Calu3 (cell line): Measurements from ENCODE around the gene PIEZO2. TPM values are rescaled to one million over a fixed set of nuclear protein-coding genes. Genes with fewer than 3 reads are reported as not detected.

Source experiments
- BruUV-seq: library from RNA; stranded (reverse); fragments of 400-500 nt; replicated peaks from 2 replicates; lab custom pipeline; 2021; lab: Mats Ljungman, UMichigan
- CTCF ChIA-PET: fragments of 300-600 bp; sonication (Branson Sonifier 250); formaldehyde crosslinking; loops from one replicate; lab custom pipeline; 2022; ENCODE audit warnings: antibody characterized with exemption; lab: Charles Lee
- DNase-seq: peaks from one replicate; pipeline ENCODE4 v3.0.0; 2022
- H3K27ac Mint-ChIP-seq: one replicate; pipeline ENCODE4 v1.8.0; 2022; ENCODE audit warnings: mixed read lengths; ENCODE audit not compliant: unreplicated experiment
- H3K27me3 Mint-ChIP-seq: one replicate; pipeline ENCODE4 v1.8.0; 2022; ENCODE audit warnings: mixed read lengths; ENCODE audit not compliant: unreplicated experiment
- H3K36me3 Mint-ChIP-seq: one replicate; pipeline ENCODE4 v1.8.0; 2022; ENCODE audit warnings: mild to moderate bottlenecking, moderate library complexity, mixed read lengths; ENCODE audit not compliant: insufficient read depth, unreplicated experiment
- H3K4me1 Mint-ChIP-seq: one replicate; pipeline ENCODE4 v1.8.0; 2022; ENCODE audit warnings: mild to moderate bottlenecking, low read depth, mixed read lengths; ENCODE audit not compliant: unreplicated experiment
- H3K4me3 Mint-ChIP-seq: one replicate; pipeline ENCODE4 v1.8.0; 2022; ENCODE audit warnings: mild to moderate bottlenecking, low read depth, moderate library complexity, mixed read lengths; ENCODE audit not compliant: unreplicated experiment
- H3K9me3 Mint-ChIP-seq: one replicate; pipeline ENCODE4 v1.8.0; 2022; ENCODE audit warnings: low read depth, mixed read lengths; ENCODE audit not compliant: unreplicated experiment
- intact Hi-C: fragments of 100-400 bp; cut with micrococcal nuclease; formaldehyde crosslinking; loops from one replicate; pipeline ENCODE4 v1.10.0; 2022; ENCODE audit not compliant: unreplicated experiment
- total RNA-seq: library from RNA; stranded (reverse); gene quantifications from 2 replicates; pipeline ENCODE4 v1.2.3, GENCODE V29; 2022
- TF ChIP-seq, protein P1 (sequence below): fragments of 200-600 bp; IDR thresholded peaks from one replicate; pipeline ENCODE4 v1.8.0; 2022; ENCODE audit warnings: antibody characterized with exemption; ENCODE audit not compliant: unreplicated experiment

PIEZO2 gene
- total RNA-seq, 1 experiment from 2014 or later = 0.24 TPM

DNA sequence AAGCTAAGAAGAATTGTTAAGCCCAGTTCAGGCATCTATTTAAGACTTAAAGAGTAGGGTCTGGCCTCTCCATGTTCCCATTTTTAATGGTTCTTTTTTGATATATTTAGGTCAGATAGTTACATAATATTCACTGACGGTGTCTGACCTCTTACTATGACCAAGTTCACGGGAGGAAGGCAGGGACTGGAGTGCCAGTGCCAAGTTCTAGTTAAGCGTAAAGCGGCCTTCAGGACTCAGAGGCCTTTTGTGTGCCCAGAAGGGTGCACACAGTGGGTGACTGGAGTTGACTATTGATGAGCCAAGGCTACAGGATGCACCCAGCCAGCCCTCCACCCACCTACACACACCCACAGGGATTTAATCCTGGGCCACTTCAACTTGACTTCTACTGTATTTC, 290.9 kb downstream of the PIEZO2 start:
- intact Hi-C loops = no loop called here
- CTCF ChIA-PET = no interaction called here
- H3K4me1 Mint-ChIP-seq = no peaks in the 10 kb centered on the region

DNA sequence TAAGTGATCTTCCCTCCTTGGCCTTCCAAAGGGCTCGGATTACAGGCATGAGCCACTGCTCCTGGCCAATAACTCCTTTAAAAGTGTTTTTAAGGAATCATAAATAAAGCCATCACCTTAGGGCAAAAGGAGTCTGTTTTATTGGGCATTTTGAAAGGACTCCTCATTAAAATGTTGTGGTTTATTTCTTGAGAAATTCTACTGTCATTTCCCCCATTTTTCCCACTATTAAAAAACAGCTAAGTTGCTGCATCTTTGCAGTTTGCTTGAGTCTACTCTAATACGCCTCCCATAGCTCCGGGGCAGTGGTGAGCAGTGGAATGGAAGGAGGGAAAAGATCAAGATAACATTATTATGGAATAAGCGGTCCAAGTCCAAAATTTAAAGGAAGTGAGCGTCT, 293.2 kb downstream of the PIEZO2 start:
- intact Hi-C loops = no loop called here
- H3K27ac Mint-ChIP-seq = no peak overlapping the region
- H3K27me3 Mint-ChIP-seq = no peaks in the 10 kb centered on the region
- H3K4me3 Mint-ChIP-seq = no peak overlapping the region
- no peaks in the 10 kb centered on the region for H3K36me3 Mint-ChIP-seq
- DNase-seq = no peak
- TF ChIP-seq, protein P1, sequence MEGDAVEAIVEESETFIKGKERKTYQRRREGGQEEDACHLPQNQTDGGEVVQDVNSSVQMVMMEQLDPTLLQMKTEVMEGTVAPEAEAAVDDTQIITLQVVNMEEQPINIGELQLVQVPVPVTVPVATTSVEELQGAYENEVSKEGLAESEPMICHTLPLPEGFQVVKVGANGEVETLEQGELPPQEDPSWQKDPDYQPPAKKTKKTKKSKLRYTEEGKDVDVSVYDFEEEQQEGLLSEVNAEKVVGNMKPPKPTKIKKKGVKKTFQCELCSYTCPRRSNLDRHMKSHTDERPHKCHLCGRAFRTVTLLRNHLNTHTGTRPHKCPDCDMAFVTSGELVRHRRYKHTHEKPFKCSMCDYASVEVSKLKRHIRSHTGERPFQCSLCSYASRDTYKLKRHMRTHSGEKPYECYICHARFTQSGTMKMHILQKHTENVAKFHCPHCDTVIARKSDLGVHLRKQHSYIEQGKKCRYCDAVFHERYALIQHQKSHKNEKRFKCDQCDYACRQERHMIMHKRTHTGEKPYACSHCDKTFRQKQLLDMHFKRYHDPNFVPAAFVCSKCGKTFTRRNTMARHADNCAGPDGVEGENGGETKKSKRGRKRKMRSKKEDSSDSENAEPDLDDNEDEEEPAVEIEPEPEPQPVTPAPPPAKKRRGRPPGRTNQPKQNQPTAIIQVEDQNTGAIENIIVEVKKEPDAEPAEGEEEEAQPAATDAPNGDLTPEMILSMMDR = no peak
- CTCF ChIA-PET = no interaction called here
- peaks cover 11% of the 10 kb centered on the region for H3K4me1 Mint-ChIP-seq
- no TSS peak for BruUV-seq
- no peaks in the 10 kb centered on the region for H3K9me3 Mint-ChIP-seq

More for the DNA sequence above, 290.9 kb downstream of the PIEZO2 start:
- Mint-ChIP-seq H3K9me3 (no peaks in the 10 kb centered on the region), H3K4me3 (no peak overlapping the region), H3K27me3 (no peaks in the 10 kb centered on the region), H3K36me3 (no peaks in the 10 kb centered on the region), H3K27ac (no peak overlapping the region)
- BruUV-seq = no TSS peak
- TF ChIP-seq, protein P1 = no peak
- no peak for DNase-seq

DNA sequence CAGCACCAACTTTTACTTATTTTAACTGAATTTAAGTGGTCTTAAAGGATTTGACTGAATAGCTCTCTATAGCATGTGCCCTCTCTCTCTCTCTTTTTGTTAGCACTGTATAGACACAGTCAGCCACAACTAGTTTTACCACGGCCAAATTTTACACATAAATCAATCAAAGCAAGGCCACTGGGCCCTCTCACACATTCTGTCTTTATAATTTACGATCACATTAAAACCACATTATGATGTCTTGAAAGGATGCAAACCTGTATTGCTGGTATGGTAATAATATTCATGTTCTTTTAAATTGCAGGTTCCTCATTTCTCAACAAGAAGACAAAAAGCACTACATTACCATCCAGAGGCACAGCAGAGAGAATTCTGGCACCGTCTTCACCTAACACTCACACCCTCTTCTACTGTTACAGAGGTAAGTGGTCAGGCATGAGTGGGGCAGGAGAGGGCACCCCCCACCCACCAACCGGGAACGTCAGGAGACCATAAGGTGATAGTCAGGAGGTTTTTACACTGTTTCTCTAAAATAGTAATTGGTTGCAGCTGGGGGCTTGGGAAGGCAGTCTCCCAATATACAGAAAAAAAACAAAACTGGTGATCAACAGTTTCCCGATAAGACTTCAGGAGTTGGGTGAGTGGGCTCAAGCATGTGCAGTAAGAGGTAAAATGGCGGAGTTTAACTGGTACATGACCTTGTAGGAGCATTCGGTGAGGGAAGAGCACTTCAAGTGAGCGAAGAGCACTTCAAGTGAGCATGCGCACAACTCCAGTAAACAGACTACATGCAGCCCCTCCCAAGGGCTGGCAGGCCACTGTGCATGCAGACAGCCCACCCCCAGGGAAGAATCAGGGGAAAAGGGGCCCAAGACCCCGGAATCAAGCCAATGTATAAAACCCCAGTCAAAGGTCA, 296.7 kb downstream of the PIEZO2 start:
- no peak for DNase-seq
- Mint-ChIP-seq H3K36me3 (no peaks in the 10 kb centered on the region), H3K9me3 (no peaks in the 10 kb centered on the region), H3K4me1 (peaks cover 16% of the 10 kb centered on the region), H3K4me3 (no peak overlapping the region), H3K27ac (no peak overlapping the region), H3K27me3 (no peaks in the 10 kb centered on the region)
- TF ChIP-seq, protein P1 = no peak
- intact Hi-C loops = no loop called here
- BruUV-seq = no TSS peak
- CTCF ChIA-PET = interaction anchor here (3.1 kb wide), 1 partner anchor 302 kb away, joined by 33 read pairs; no protein-coding TSS in a partner anchor

DNA sequence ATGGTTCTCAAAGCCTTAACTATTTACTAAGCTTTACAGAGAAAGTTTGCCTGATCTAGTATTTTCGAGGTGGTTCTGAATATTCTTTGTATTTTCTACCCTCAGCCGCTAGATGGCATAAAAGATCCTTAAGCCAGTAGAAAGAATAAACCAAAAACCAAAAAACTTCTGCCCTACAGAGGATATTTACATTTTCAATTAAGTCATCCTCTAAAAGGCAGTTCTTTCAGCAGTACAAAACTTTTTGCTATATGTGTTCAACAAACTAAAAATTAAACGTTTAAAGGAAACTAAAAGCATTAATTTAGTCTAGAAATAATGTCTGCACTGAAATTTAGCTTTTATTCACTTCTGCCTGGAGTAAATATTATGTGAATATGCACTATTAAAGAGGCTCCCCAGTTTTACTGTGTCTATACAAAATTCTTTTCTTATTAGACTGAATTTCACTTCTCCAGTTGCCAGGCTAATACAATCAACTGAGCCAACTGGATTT, 297.5 kb downstream of the PIEZO2 start:
- Mint-ChIP-seq H3K36me3 (no peaks in the 10 kb centered on the region), H3K4me3 (no peak overlapping the region), H3K27me3 (no peaks in the 10 kb centered on the region), H3K9me3 (no peaks in the 10 kb centered on the region), H3K4me1 (peaks cover 16% of the 10 kb centered on the region), H3K27ac (no peak overlapping the region)
- TF ChIP-seq, protein P1 = peak; percentile 46
- intact Hi-C loops = loop anchor here (1.0 to 2.0 kb wide), 4 partner anchors 65 to 302 kb away; no protein-coding TSS in a partner anchor
- CTCF ChIA-PET = interaction anchor here (0.5 to 3.1 kb wide), 16 partner anchors 23 to 661 kb away, joined by 3 to 33 read pairs (median 4); no protein-coding TSS in a partner anchor
- DNase-seq = no peak
- BruUV-seq = no TSS peak
